Measurements from ENCODE around the gene COG5. TPM values are rescaled to one million over a fixed set of nuclear protein-coding genes. Genes with fewer than 3 reads are reported as not detected.

Gene COG5
- polyA plus RNA-seq, 4 donors: 28.6 to 39.0 (median 33.1) TPM

- DNase-seq (ENCODE audit: low read depth in 4 of 4, low spot score in 2 of 4): no peak
Measured at GRCh38 chr7:107398161-107398560, 165.6 kb downstream of the COG5 start.

- DNase-seq (ENCODE audit: low read depth in 4 of 4, low spot score in 2 of 4): no peak
Measured at GRCh38 chr7:107396990-107397389, 166.7 kb downstream of the COG5 start.

- DNase-seq (ENCODE audit: low read depth in 4 of 4, low spot score in 2 of 4): no peak
Measured at GRCh38 chr7:107396081-107396480, 167.6 kb downstream of the COG5 start.

DNA sequence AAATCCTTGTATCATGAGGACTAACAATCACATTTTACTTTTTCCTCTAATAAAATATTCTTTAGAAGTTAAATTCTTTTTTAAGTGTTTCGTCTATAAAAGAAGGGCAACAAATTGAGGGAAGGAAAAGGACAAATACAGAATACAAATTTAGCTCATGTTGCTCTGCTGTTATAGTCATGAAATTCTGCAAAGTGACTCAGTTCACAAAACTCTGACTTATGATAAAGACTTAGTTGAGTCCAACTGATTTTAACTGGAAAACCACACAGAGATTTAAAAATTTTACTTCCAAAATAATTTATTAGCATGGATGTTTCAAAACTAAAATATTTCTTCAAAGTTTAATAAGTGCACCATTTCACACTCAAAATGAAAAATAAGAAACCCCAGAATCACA lies 168.9 kb downstream of the COG5 start:
- DNase-seq (ENCODE audit: low read depth in 4 of 4, low spot score in 2 of 4): no peak

- no peak for DNase-seq (ENCODE audit: low read depth in 4 of 4, low spot score in 2 of 4)
Measured at GRCh38 chr7:107394276-107394675, 169.4 kb downstream of the COG5 start.

GRCh38 chr7:107392830-107393229 lies 170.9 kb downstream of the COG5 start:
- DNase-seq (ENCODE audit: low read depth in 4 of 4, low spot score in 2 of 4): no peak

- no peak for DNase-seq (ENCODE audit: low read depth in 4 of 4, low spot score in 2 of 4)
Measured at GRCh38 chr7:107390916-107391315, 172.8 kb downstream of the COG5 start.

DNA sequence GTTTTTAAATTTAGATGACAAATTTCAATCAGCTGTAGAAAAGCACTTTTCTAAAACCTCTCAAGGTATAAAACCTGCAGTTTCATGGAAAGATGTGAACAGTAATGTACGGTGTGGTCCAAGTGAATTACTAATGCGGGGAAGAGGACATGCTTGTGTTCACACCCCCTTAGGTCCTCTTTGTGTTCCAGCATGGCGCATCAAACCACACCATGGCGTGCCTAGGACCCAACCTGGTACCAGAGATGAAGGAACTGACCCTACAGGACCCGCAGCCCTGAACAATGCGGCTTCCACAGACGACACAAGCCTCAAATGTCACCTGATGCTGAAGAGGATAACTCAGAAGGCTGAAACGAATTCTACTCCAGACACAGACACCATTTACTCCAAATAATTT lies 175.1 kb downstream of the COG5 start:
- DNase-seq (ENCODE audit: low read depth in 4 of 4, low spot score in 2 of 4): no peak

DNA sequence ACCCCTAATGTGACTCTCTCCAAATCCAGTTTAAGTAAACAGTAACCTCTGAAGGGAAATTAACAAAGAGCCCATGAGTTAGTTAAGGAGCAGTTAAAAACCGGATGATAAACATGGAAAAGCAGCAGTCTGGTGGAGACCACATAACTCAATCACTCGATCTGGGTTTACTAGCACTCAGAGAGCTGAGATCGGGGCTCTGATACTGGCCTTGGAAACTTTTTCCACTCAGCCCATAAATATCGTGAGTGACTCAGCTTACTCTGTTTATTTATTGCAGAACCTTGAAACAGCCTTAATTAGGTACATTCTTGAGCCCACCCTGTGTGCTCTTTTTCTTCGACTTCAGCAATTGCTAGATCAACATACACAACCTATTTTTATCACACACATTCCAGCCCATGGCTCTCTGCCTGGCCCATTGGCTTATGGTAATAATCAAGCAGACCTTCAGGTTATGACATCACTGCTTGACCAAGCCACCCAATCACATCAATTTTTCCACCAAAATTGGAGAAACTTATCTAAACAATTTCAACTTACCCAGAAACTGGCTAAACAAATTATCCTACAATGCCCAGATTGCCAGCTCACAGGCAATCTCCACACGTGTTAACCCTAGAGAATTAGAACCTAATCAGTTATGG lies 176.0 kb downstream of the COG5 start:
- peak in 1 of 4 donors; percentile 41 for DNase-seq (ENCODE audit: low read depth in 4 of 4, low spot score in 2 of 4)

- DNase-seq (ENCODE audit: low read depth in 4 of 4, low spot score in 2 of 4): no peak
Measured at GRCh38 chr7:107387128-107387527, 176.6 kb downstream of the COG5 start.

- DNase-seq (ENCODE audit: low read depth in 4 of 4, low spot score in 2 of 4): no peak
Measured at GRCh38 chr7:107386548-107387102, 177.1 kb downstream of the COG5 start.

DNA sequence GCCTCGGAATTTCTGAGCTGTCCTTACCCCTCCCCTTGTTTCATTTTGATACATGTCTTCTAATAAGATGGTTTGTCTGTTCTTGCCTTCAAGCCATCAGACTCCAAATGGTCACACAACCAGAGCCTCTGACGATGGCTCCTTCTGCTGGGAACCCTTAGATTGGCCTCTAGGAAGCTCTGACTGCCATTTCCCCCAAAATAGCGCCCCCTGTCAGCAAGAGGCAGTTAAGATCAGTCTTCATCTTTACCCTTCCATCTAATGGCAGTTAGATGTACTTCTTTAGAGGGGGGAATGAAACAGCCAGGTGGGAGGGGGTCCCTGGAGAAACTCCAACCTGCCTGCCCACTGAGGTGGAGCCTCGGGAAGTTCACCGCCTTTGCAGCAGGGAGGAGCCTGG lies 179.7 kb downstream of the COG5 start:
- no peak for DNase-seq (ENCODE audit: low read depth in 4 of 4, low spot score in 2 of 4)

- no peak for DNase-seq (ENCODE audit: low read depth in 4 of 4, low spot score in 2 of 4)
Measured at GRCh38 chr7:107383203-107383602, 180.5 kb downstream of the COG5 start.

DNA sequence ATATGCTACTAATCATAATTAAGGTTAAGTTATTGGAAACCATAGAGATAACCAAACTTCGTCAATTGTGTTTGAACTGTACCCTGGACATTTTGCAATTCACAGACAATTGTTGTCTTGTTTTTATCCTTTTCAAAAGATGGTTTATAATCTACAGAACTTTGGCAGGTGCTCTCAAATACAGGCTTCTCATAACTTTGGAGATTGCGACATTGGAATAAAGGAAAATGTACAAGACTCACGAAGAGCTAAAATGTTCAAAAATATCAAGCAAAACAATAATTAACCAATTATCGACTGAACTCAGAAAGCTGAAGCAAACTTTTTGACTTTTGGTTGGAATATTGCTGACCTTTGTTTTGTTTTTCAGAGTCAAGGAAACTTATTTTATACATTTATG lies 182.3 kb downstream of the COG5 start:
- no peak for DNase-seq (ENCODE audit: low read depth in 4 of 4, low spot score in 2 of 4)

- no peak for DNase-seq (ENCODE audit: low read depth in 4 of 4, low spot score in 2 of 4)
Measured at GRCh38 chr7:107373354-107373753, 190.4 kb downstream of the COG5 start.

- no peak for DNase-seq (ENCODE audit: low read depth in 4 of 4, low spot score in 2 of 4)
Measured at GRCh38 chr7:107372298-107372697, 191.4 kb downstream of the COG5 start.

- no peak for DNase-seq (ENCODE audit: low read depth in 4 of 4, low spot score in 2 of 4)
Measured at GRCh38 chr7:107370816-107371215, 192.9 kb downstream of the COG5 start.

- DNase-seq (ENCODE audit: low read depth in 4 of 4, low spot score in 2 of 4): no peak
Measured at GRCh38 chr7:107364787-107365186, 198.9 kb downstream of the COG5 start.

GRCh38 chr7:107359520-107360316 lies 204.0 kb downstream of the COG5 start:
- DNase-seq (ENCODE audit: low read depth in 4 of 4, low spot score in 2 of 4): no peak

DNA sequence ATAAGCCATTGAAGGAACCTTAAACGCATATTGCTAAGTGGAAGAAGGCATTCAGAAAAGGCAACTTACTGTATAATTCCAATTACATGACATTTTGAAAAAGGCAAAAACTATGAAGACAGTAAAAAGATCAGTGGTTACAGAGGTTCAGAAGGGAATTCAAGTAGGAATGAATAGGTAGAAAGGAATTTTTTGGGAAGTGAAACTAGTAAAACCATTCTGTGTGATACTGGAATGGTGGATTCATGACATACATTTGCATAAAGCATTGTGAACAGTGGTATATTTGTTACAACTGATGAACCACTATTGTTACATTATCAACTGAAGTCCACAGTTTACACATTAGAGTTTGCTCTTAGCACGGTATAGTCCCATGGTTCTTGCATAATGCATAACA lies 208.1 kb downstream of the COG5 start:
- no peak for DNase-seq (ENCODE audit: low read depth in 4 of 4, low spot score in 2 of 4)

GRCh38 chr7:107354640-107355039 lies 209.1 kb downstream of the COG5 start:
- DNase-seq (ENCODE audit: low read depth in 4 of 4, low spot score in 2 of 4): no peak

GRCh38 chr7:107353701-107354100 lies 210.0 kb downstream of the COG5 start:
- DNase-seq (ENCODE audit: low read depth in 4 of 4, low spot score in 2 of 4): no peak
